Renal cortex interstitium (tissue), 11 donors: ENCODE measurements around the gene ZNF791. TPM values are rescaled to one million over a fixed set of nuclear protein-coding genes. Genes with fewer than 3 reads are reported as not detected.
A peak's percentile ranks its signal among the peaks of the same experiment; 100 is the strongest.
"Not testable (repeated sequence)": the region's sequence is repeated elsewhere in the genome, so short reads cannot be mapped to it uniquely, and the experiment has no call there.

Source experiments
- DNase-seq, 11 donors: peaks; one replicate each; pipeline ENCODE4 v3.0.0-alpha.2; 2013; ENCODE audit warnings: low read depth in 9 of 11, low spot score in 4 of 11; ENCODE audit errors: extremely low read depth in 1 of 11
- polyA plus RNA-seq, 3 donors: library from polyadenylated mRNA; unstranded; fragments of 120-200 nt; gene quantifications; one replicate each; pipeline ENCODE4 v1.2.1, GENCODE V29; 2013; ENCODE audit not compliant: insufficient read length in 3 of 3

ZNF791 gene
- polyA plus RNA-seq, 3 donors: 20.0 to 26.8 (median 26.7) TPM

DNA sequence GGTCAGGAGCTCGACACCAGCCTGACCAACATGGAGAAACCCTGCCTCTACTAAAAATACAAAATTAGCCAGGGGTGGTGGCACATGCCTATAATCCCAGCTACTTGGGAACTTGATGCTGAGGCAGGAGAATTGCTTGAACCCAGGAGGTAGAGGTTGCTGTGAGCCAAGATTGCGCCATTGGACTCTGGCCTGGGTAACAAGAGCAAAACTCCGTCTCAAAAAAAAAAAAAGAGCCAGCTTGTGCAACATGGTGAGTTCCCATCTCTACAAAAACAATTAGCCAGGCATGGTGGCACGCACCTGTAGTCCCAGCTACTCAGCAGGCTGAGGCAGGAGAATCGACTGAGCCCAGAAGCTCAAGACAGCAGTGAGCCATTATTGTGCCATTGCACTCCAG lies 67.3 kb downstream of the ZNF791 start:
- not testable (repeated sequence) for DNase-seq

DNA sequence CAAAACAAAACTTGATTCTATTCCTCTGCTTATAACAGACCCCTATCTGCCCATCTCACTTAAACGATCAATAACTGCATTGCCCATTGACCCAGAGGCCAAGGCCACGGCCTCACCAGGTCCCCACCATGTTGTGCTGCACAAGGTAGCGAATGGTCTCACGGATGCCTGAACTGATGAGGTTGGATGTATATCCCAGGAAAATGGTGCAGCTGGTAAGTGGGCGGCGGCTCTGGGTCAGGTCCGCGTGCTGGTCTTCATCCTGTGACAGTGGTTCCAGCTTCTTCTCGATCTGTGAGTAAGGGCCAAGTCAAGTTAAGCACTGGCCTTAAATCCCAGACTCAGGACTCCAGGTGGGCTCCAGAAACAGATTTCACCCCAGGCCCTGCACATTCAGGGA lies 69.3 kb downstream of the ZNF791 start:
- DNase-seq: no peak

DNA sequence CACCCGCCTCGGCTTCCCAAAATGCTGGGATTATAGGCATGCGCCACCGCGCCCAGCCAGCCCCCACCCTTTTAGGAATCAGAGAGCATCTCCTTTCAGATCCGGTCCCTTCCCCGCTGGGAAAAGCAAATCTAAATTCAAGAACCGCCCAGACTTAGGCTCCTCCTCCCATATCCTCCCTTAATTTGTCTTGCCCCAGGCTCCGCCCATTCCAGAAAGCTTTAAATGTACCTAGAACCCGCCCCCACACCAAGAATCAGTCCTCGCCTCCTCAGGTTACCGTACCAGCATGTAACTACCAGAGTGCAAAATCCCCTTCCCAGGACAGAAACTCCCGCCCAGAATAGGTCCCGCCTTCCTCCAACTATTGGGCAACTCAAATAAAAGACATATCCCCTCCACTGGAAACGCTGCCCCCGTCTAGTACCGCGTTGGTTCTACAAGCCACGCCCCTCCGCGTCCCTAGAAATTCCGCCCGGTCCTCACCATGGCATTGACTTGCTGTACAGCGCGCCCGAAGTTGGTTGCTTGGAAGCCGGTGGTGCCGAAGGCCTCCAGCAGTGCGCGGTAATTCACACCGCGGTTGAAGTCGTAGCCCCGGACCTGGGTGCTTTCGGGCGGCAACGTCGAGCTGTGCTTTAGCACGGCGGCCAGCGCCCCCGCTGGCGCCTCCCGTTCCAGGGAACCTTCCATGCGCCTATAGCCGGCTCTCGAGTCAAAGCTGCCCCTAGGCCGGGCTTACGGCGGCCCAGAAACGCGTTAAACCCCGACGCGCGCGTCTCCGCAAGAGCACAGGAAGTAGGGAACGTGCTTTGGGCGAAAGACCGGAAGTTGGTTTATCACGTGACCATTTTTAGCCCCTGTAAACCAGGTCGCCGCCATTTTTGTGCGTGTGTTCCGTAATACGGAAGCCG lies 70.6 kb downstream of the ZNF791 start, which contains the start of gene DHPS:
Gene DHPS, minus strand, starts transcription at position 807 of the 914 bp plus-strand sequence. Its CDS starts 114 bp downstream, at position 693.
- peak; percentile 89 to 99 (median 97) for DNase-seq

Other genes with a start within 250 kb of the ZNF791 start
- gene ZNF442, start 245.2 kb upstream of the ZNF791 start, polyA plus RNA-seq: 1 to 10 TPM; 6.0 to 7.1 (median 6.3) TPM
- 1 to 10 TPM; 6.4 to 7.4 (median 7.4) TPM for gene ZNF799, start 209.6 kb upstream of the ZNF791 start, polyA plus RNA-seq
- gene ZNF443, start 169.9 kb upstream of the ZNF791 start, polyA plus RNA-seq: 10 to 100 TPM; 10.4 to 11.9 (median 10.7) TPM
- 10 to 100 TPM in 1 of 3 donors, 1 to 10 TPM in 2; 7.0 to 11.6 (median 8.3) TPM for gene ZNF709, start 126.1 kb upstream of the ZNF791 start, polyA plus RNA-seq
- gene ZNF564, start 59.4 kb upstream of the ZNF791 start, polyA plus RNA-seq: 10 to 100 TPM; 12.2 to 13.0 (median 12.5) TPM
- gene ZNF490, start 107 bp upstream of the ZNF791 start, polyA plus RNA-seq: 1 to 10 TPM; 4.3 to 5.0 (median 4.4) TPM
- gene MAN2B1, start 55.8 kb downstream of the ZNF791 start, polyA plus RNA-seq: 10 to 100 TPM; 28.6 to 38.1 (median 31.5) TPM
- 10 to 100 TPM; 13.7 to 26.0 (median 17.8) TPM for gene WDR83, start 55.9 kb downstream of the ZNF791 start, polyA plus RNA-seq
- gene DHPS, start 71.0 kb downstream of the ZNF791 start, polyA plus RNA-seq: 100 to 1,000 TPM in 1 of 3 donors, 10 to 100 TPM in 2; 68.5 to 103 (median 83.0) TPM
- under 1 TPM in 2 of 3 donors, not detected in 1; 0.45 to 0.55 TPM for gene GNG14, start 77.1 kb downstream of the ZNF791 start, polyA plus RNA-seq
- gene FBXW9, start 85.7 kb downstream of the ZNF791 start, polyA plus RNA-seq: 10 to 100 TPM; 12.2 to 17.0 (median 15.1) TPM
- 10 to 100 TPM; 66.7 to 81.9 (median 79.3) TPM for gene TNPO2, start 113.0 kb downstream of the ZNF791 start, polyA plus RNA-seq
- gene TRIR, start 123.8 kb downstream of the ZNF791 start, polyA plus RNA-seq: 100 to 1,000 TPM; 150 to 204 (median 184) TPM
- 10 to 100 TPM; 76.6 to 94.6 (median 82.7) TPM for gene GET3, start 126.6 kb downstream of the ZNF791 start, polyA plus RNA-seq
- gene BEST2, start 140.9 kb downstream of the ZNF791 start, polyA plus RNA-seq: under 1 TPM; 0.08 to 0.13 (median 0.09) TPM
- gene HOOK2, start 164.6 kb downstream of the ZNF791 start, polyA plus RNA-seq: 10 to 100 TPM; 43.8 to 89.3 (median 56.4) TPM
- gene JUNB, start 180.6 kb downstream of the ZNF791 start, polyA plus RNA-seq: 10 to 100 TPM; 32.8 to 50.1 (median 44.2) TPM
- gene PRDX2, start 190.9 kb downstream of the ZNF791 start, polyA plus RNA-seq: 100 to 1,000 TPM; 283 to 360 (median 327) TPM
- 1 to 10 TPM; 4.7 to 9.0 (median 6.7) TPM for gene THSD8, start 191.1 kb downstream of the ZNF791 start, polyA plus RNA-seq
- gene RNASEH2A, start 195.7 kb downstream of the ZNF791 start, polyA plus RNA-seq: 10 to 100 TPM; 29.4 to 44.1 (median 34.0) TPM
- gene RTBDN, start 223.7 kb downstream of the ZNF791 start, polyA plus RNA-seq: under 1 TPM in 1 of 3 donors, not detected in 2; 0.14 TPM
- 1 to 10 TPM; 1.0 to 1.3 (median 1.1) TPM for gene MAST1, start 227.6 kb downstream of the ZNF791 start, polyA plus RNA-seq